Kidney glomerular epithelial cell (primary cell): Measurements from ENCODE around the gene HFE.

Experiments used
- DNase-seq: peaks from one replicate; lab custom pipeline; 2025; lab: John Stamatoyannopoulos, UW

The HFE gene

GRCh38 chr6:26133730-26134129 lies 46.5 kb downstream of the HFE start:
- no peak for DNase-seq

GRCh38 chr6:26136321-26136720 lies 49.1 kb downstream of the HFE start:
- DNase-seq: no peak

- DNase-seq: no peak
Observed at GRCh38 chr6:26140254-26140966, 53.2 kb downstream of the HFE start.

- no peak for DNase-seq
Observed at GRCh38 chr6:26140967-26141294, 53.7 kb downstream of the HFE start.

GRCh38 chr6:26141378-26141904 lies 54.2 kb downstream of the HFE start:
- no peak for DNase-seq

- DNase-seq: no peak
Observed at GRCh38 chr6:26142026-26142425, 54.8 kb downstream of the HFE start.
